ENCODE measurements around the gene FGFBP2.

DNA sequence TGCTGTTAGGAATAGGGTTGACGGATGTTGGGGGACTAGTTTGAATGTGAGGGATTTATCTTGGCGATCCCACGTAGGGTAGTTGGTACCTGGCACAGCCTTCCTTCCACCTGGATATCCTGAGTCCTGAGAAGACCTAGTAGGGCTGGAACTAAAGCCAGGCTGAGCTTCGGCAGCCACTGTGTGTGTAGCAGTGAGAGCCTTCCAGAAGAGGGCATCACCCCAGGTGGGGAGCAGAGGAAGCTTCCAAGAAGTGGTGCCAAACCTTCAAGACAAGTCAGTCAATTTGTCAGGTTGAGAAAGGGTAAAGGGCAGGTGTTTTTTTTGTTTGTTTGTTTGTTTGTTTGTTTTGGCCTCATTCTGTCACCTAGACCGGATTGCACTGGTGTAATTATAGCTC is 1.2 kb upstream of the FGFBP2 start:
- no peak for TF ChIP-seq POLR2A (IDR thresholded peaks at IDR 0.05; ENCODE audit: low read length)
- TF ChIP-seq GATA1 (IDR thresholded peaks at IDR 0.05; ENCODE audit: low read depth, low read length): no peak
